ENCODE data around the gene RAPGEF4. TPM values are rescaled to one million over a fixed set of nuclear protein-coding genes. Genes with fewer than 3 reads are reported as not detected.

RAPGEF4 gene
- total and polyA plus RNA-seq, 2 of the 4 experiments (the other 2 are of a cell fraction): 1.7 to 3.2 TPM

DNA sequence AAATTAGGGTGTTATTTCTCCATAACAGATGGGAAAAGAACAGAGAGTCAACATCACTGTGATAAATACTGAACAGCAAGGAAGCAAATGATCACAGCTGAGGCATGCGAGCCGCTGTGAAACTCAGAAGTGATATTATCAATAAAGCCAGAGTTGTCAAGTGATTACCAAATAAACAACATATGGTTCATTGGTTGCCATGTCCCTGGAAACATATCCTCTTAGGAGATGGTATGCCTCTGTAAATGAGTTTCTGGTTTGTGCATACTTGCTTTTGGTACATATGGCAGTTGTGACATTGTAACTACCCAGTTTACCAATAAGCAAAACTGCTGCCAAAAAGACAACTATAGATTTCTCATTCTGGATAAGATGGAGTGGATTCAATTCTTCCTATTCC lies 23.8 kb downstream of the RAPGEF4 start:
- no peak for ATAC-seq (ENCODE audit: low read depth)
- POLR2A ChIA-PET (ENCODE audit: unreplicated experiment): no interaction called here
- no peak overlapping the region for H2BK15ac ChIP-seq (ENCODE audit: low read depth, low read length)

More for the DNA sequence above, 23.8 kb downstream of the RAPGEF4 start:
- no peak overlapping the region for H3K18ac ChIP-seq (ENCODE audit: low read depth, low read length)
- CTCF ChIA-PET: interaction anchor here (0.7 kb wide), 1 partner anchor 56 kb away, joined by 3 read pairs; no protein-coding TSS in a partner anchor
- no peak overlapping the region for H3K23ac ChIP-seq (ENCODE audit: low read depth, low read length)
- H2AFZ ChIP-seq (replicated peaks; ENCODE audit: low read length, poor library complexity): no peak overlapping the region
- no peak overlapping the region for H3K4me2 ChIP-seq (ENCODE audit: low read depth, low read length)
- no peak overlapping the region for H3K9ac ChIP-seq (ENCODE audit: low read depth, low read length)
- H4K20me1 ChIP-seq (ENCODE audit: insufficient read depth, low read length): no peaks in the 10 kb centered on the region
- H3K9me1 ChIP-seq (ENCODE audit: insufficient read depth, low read length): no peaks in the 10 kb centered on the region
- in situ Hi-C loops (cut with MboI; ENCODE audit: low sequenced_read_pairs): no loop called here
- no peak for DNase-seq
- no peak overlapping the region for H2AK9ac ChIP-seq (replicated peaks; ENCODE audit: low read depth, low read length, poor library complexity)
- no peak overlapping the region for H4K8ac ChIP-seq (ENCODE audit: low read depth in 2 of 2, low read length in 2 of 2)
- H3K27me3 ChIP-seq (ENCODE audit: control insufficient read depth, insufficient read depth, low read length): no peaks in the 10 kb centered on the region
- no peak overlapping the region for H4K91ac ChIP-seq (ENCODE audit: insufficient read depth, low read depth, low read length)
- WGBS, 2 experiments (ENCODE audit: extremely low coverage in 2 of 2, insufficient read length in 1 of 2): no CpG with 5 or more reads among the region's 2 CpGs
- intact Hi-C loops (cut with micrococcal nuclease): no loop called here
- dilution Hi-C loops (cut with HindIII; ENCODE audit: low sequenced_read_pairs, unreplicated experiment): no loop called here
- H2BK5ac ChIP-seq (ENCODE audit: low read depth, low read length, poor library complexity, severe bottlenecking): no peak overlapping the region
- H2BK20ac ChIP-seq (ENCODE audit: low read depth, low read length): no peak overlapping the region
- no peaks in the 10 kb centered on the region for H3K79me1 ChIP-seq (ENCODE audit: low read depth in 1 of 2, low read length in 2 of 2)
- no peak overlapping the region for H2AK5ac ChIP-seq (ENCODE audit: low read depth, low read length)
- no peaks in the 10 kb centered on the region for H3K4me1 ChIP-seq (ENCODE audit: control insufficient read depth, insufficient read depth, low read length)
- BruUV-seq (replicated peaks): no TSS peak
- H3K14ac ChIP-seq (replicated peaks; ENCODE audit: low read depth, low read length): no peak overlapping the region
- no peak overlapping the region for H3K4ac ChIP-seq (ENCODE audit: low read depth, low read length)
- no peak overlapping the region for H2BK120ac ChIP-seq (ENCODE audit: low read depth, low read length)
- no peak overlapping the region for H3K56ac ChIP-seq (ENCODE audit: extremely low read depth, insufficient read depth, low read length)
- H4K5ac ChIP-seq (ENCODE audit: low read depth, low read length): no peak overlapping the region
- TF ChIP-seq CHD1 (IDR thresholded peaks at IDR 0.05; ENCODE audit: low read depth, low read length) (no peak), NFE2L2 (IDR thresholded peaks at IDR 0.05; ENCODE audit: low read depth, low read length) (no peak), BHLHE40 (IDR thresholded peaks at IDR 0.05; ENCODE audit: low read depth, low read length) (no peak), RAD21 (IDR thresholded peaks at IDR 0.05; ENCODE audit: low read length) (no peak), MAFK (IDR thresholded peaks at IDR 0.05; ENCODE audit: low read depth, low read length) (no peak), CEBPB (IDR thresholded peaks at IDR 0.05; ENCODE audit: low read depth, low read length) (no peak), SMC3 (IDR thresholded peaks at IDR 0.05; ENCODE audit: low read depth, low read length) (no peak), MXI1 (IDR thresholded peaks at IDR 0.05; ENCODE audit: borderline replicate concordance, low read depth, low read length) (no peak)
- TF ChIP-seq, protein P1, sequence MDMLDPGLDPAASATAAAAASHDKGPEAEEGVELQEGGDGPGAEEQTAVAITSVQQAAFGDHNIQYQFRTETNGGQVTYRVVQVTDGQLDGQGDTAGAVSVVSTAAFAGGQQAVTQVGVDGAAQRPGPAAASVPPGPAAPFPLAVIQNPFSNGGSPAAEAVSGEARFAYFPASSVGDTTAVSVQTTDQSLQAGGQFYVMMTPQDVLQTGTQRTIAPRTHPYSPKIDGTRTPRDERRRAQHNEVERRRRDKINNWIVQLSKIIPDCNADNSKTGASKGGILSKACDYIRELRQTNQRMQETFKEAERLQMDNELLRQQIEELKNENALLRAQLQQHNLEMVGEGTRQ (IDR thresholded peaks at IDR 0.05; ENCODE audit: low read depth, low read length): no peak
- H3K36me3 ChIP-seq (ENCODE audit: control insufficient read depth, insufficient read depth, low read length): no peaks in the 10 kb centered on the region
- H3K9me3 ChIP-seq (ENCODE audit: control insufficient read depth, insufficient read depth, low read length): peaks cover 3% of the 10 kb centered on the region
- H3K27ac ChIP-seq (ENCODE audit: insufficient read depth, low read length): no peak overlapping the region
- H3K4me3 ChIP-seq (ENCODE audit: insufficient read depth, low read depth, low read length): no peak overlapping the region

Measured in IMR-90 (cell line).